ENCODE measurements around the gene KDSR. TPM values are rescaled to one million over a fixed set of nuclear protein-coding genes. Genes with fewer than 3 reads are reported as not detected.
"Not testable (repeated sequence)": the region's sequence is repeated elsewhere in the genome, so short reads cannot be mapped to it uniquely, and the experiment has no call there.

KDSR gene
- total RNA-seq, 1 experiment from 2014 or later, result 35.6 TPM

- no peak for DNase-seq (ENCODE audit: low read depth)
- in situ Hi-C loops (cut with HindIII; ENCODE audit: low pct_unique_long_range_greater_than_20kb, low sequenced_read_pairs), result no loop called here
These were observed 7.5 kb upstream of the KDSR start for GRCh38 chr18:63374540-63374939.

DNA sequence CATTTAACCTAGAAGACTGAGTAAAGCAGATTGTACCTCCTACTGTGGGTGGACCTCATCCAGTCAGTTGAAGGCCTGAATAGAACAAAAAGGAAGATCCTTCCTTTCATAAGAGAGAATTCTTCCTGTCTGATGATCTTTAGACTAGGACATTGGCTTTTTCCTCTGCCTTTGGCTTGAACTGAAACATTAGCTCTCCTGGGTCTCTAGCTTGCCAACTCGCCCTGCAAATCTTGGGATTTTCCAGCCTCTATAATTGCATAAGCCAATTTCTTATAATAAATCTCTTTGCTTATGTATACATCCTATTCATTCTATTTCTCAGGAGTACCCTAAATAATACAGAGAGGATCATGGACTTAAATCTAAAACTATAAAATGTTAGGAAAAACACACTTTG is 6.2 kb upstream of the KDSR start:
- DNase-seq (ENCODE audit: low read depth), result no peak
- in situ Hi-C loops (cut with HindIII; ENCODE audit: low pct_unique_long_range_greater_than_20kb, low sequenced_read_pairs), result no loop called here

DNA sequence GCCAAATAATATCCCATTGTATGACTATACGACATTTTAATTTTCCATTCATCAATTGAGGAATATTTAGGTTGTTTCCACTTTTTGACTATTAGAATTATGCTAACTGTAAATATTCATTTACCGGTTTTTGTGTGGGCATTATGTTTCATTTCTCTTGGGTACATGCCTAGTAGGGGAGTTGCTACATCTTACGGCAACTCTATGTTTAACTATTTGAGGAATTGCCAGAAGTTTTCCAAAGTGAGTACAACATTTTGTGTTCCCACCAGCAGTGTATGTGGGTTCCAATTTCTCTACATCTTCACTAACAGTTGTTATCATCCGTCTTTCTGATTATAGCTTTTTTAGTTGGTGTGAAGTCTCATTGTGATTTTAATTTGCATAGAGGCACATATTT is 1.6 kb upstream of the KDSR start:
- no peak for DNase-seq (ENCODE audit: low read depth)
- in situ Hi-C loops (cut with HindIII; ENCODE audit: low pct_unique_long_range_greater_than_20kb, low sequenced_read_pairs), result no loop called here

DNA sequence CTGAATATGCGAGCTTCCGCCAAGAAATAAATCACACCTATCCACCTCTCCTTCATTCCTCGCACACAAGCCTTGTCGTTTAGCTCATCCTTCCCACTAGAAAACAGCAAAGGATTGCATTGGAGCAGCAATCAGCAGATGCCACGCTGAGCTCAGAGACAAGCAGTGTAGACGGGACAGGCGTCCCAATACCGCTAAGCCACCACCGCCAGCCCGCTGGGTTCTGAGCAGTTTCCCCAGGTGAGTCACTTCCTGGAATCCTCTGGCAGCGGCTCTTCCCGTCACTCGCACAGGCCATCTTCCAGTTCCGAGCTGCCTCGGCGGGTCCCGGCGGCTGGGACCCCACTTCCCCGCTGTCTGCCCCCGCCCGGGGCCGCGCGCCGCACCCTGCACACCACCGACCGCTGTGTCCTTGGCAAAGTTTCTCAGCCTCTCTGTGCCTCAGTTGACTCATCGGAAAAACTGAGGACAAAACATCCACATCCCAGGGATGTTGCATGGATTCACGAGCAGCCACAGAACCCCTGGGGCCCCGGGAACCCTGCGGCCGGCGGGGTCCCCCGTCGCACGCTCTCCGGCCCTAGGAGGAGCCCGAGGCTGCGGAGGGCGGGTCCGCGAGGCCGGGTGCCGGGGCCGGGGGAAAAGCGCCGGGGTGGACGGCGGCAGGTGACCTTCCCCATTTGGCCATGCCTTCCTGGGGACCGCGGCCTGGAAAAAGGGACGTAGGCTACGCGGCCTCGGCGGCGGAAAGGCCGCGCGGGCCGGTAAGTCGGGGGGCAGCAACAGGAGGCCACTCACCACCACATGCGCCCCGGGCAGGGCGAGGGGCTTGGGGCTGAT is 573 bp downstream of the KDSR start:
- DNase-seq (ENCODE audit: low read depth), result peak; percentile 32
- in situ Hi-C loops (cut with HindIII; ENCODE audit: low pct_unique_long_range_greater_than_20kb, low sequenced_read_pairs), result no loop called here

DNA sequence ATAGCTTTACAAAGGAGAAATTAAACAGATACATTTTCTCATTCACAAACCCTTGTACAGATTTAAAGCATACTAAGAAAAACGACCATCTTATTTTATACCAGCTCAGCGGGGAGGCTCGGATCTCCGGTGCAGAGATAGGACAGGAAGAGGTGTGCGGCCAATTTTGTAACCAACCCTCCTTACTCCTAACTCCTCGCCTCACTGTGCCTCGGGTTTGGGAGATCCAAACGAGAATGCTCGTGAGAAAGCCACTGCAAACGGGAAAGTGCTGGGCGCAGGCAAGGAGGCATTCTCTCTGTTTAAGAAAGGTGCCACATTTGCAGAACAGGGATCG is 1.2 kb downstream of the KDSR start:
- in situ Hi-C loops (cut with HindIII; ENCODE audit: low pct_unique_long_range_greater_than_20kb, low sequenced_read_pairs), result no loop called here
- no peak for DNase-seq (ENCODE audit: low read depth)

DNA sequence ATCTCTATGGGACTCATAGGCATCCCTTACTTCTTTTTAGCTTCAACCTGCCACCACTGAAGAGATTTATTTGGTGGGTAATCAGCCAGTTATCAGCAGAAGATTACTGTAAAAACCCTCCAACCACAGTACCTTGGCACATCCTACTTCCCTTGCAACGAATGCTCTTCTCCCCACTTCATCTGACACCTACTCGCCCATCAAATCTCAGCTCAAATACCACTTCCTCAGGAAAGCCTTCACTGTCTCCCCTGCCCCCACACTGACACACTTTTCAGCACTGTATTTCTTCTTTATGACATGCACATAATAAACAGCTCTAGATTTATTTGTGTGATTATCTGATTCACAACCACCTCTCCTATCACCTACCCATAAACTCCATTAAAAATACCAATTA is 3.1 kb downstream of the KDSR start:
- in situ Hi-C loops (cut with HindIII; ENCODE audit: low pct_unique_long_range_greater_than_20kb, low sequenced_read_pairs), result no loop called here
- DNase-seq (ENCODE audit: low read depth), result no peak

- DNase-seq (ENCODE audit: low read depth); in situ Hi-C loops (cut with HindIII; ENCODE audit: low pct_unique_long_range_greater_than_20kb, low sequenced_read_pairs): not testable (repeated sequence)
These were observed 3.6 kb downstream of the KDSR start for GRCh38 chr18:63363420-63363819.

DNA sequence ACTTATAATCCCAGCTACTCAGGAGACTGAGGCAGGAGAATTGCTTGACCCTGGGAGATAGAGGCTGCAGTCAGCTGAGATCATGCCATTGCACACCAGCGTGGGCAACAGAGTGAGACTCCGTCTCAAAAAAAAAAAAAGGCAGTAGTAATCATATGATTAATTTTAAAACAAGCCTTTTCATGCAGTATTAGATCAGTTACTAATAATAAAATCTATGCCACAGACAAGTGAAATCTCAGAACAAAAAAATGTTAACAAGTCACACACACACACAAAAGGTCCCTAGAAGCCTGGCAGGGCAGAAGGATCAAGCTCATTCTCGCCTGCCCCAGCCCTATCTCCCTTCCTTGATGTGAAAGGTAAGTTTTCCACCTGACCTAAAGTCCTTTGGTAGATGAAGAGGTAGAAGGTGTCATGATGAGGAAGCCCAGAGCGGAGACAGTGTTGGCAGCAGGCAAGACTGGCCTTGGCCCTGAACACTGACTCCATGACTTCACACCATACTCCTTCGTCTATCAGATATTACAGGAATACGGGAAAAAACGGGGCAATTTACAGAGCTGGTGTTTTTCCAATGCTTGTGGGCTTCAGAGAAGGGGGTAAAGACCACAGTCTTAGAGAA is 10.6 kb downstream of the KDSR start:
- in situ Hi-C loops (cut with HindIII; ENCODE audit: low pct_unique_long_range_greater_than_20kb, low sequenced_read_pairs), result no loop called here
- no peak for DNase-seq (ENCODE audit: low read depth)

DNA sequence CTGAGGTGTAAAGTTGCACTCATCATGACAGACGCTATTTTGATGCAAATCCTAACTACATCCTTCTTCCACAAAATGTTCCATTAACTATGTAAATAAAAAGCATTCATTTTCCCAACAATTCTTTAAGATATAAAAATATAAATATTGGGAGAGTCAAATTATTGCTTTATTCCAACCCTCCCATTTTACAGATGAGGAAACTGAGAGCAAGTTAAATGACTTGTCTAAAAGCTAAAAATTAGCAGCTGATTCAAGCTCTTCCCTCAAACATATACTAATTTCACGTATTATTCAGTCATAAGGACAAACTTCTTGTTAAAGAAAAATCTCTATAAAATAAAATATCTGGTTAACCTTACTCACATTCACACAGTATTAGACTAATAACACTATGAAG is 16.8 kb downstream of the KDSR start:
- in situ Hi-C loops (cut with HindIII; ENCODE audit: low pct_unique_long_range_greater_than_20kb, low sequenced_read_pairs), result no loop called here
- no peak for DNase-seq (ENCODE audit: low read depth)

GRCh38 chr18:63348508-63349136 is 18.4 kb downstream of the KDSR start:
- in situ Hi-C loops (cut with HindIII; ENCODE audit: low pct_unique_long_range_greater_than_20kb, low sequenced_read_pairs), result no loop called here
- no peak for DNase-seq (ENCODE audit: low read depth)

DNA sequence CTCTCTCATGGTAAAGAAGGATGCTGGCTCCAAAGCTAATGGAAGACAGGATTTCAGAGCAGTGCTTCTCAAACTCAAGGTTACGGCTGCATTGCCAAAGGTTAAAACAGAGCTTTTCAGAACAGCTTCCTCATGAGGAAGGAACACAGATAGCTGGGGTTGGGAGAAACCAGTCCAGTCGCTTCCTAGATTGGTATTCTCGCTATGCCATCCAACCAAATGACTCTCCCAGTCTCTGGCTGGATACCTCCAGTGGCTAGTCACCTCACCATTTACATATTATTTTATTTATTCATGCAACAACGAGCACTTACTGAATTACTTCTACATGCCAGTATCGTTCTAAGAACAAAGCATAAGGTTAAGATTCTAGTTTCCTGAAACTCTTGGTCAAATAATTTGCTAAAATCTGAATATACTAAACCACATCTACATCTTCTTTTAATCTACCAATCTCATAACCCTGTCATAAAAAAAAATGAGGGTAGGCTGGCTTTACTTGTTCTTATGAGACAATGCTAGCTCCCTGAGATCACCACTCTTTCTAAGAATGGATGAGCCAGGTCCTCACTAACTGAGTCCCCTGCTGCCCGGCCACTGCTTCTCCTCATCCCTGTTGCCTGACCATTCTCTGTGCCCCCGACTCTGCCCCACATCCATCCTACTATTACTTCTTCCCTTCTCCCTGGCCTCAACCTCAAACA is 20.4 kb downstream of the KDSR start:
- in situ Hi-C loops (cut with HindIII; ENCODE audit: low pct_unique_long_range_greater_than_20kb, low sequenced_read_pairs), result no loop called here
- DNase-seq (ENCODE audit: low read depth), result no peak

GRCh38 chr18:63346031-63346430 is 21.0 kb downstream of the KDSR start:
- no peak for DNase-seq (ENCODE audit: low read depth)
- in situ Hi-C loops (cut with HindIII; ENCODE audit: low pct_unique_long_range_greater_than_20kb, low sequenced_read_pairs), result no loop called here

DNA sequence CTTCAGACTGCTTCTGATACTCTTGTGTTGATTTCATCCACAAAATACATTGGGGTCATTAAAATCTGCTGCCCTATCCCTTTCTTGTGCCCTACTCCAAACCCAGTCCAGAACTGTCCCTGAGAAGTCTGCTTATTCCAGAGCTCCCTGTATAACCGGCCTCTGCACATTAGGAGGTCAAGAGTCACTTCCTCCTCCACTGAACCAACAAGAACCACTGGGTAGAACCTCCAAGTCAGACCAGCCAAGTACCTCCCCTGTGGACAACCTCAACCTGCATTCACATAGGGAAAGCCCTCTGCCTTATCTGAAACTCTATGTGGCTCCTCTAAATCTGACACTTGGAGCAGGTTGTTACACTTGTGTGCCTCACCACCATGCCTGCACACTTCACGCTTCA is 22.1 kb downstream of the KDSR start:
- in situ Hi-C loops (cut with HindIII; ENCODE audit: low pct_unique_long_range_greater_than_20kb, low sequenced_read_pairs), result no loop called here
- DNase-seq (ENCODE audit: low read depth), result no peak

DNA sequence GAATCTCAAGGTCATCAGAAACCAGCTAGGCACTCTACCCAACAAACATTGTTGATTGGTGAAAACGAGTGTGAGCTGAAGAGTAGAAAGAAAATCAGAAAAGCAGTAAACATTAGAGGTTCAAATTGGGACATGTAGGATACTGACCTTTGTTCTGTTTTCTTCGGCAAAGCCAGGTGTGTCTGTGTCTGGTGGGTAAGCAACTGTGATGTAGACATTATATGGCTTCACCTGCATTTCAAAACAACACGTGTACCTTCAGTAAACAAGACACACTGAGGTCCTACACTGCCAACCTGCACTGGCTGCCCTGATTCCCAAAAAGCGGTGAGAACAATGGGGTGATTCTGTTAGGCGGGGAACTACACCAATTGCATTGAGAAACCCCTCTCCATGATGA is 22.7 kb downstream of the KDSR start:
- in situ Hi-C loops (cut with HindIII; ENCODE audit: low pct_unique_long_range_greater_than_20kb, low sequenced_read_pairs), result no loop called here
- DNase-seq (ENCODE audit: low read depth), result no peak

DNA sequence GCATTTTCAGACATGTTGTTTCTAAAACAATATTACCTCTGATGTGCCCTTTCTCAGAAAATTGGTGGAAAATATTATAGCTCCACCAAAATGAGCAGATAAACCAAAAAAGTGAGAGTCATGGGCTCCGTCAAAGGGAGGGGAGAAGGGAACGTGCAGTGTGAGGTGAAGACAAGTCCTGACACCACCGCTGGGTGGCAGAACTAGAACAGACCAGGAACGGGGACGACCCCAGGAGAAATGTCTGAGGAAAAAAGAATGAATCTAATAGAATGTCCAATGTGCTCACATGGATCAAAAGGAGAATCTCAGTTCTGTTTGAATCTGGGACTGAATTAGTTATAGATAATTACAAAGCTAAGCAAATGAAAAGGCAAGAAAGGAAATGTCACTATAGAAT is 24.8 kb downstream of the KDSR start:
- in situ Hi-C loops (cut with HindIII; ENCODE audit: low pct_unique_long_range_greater_than_20kb, low sequenced_read_pairs), result no loop called here

GRCh38 chr18:63339920-63340484 is 27.0 kb downstream of the KDSR start:
- no peak for DNase-seq (ENCODE audit: low read depth)
- in situ Hi-C loops (cut with HindIII; ENCODE audit: low pct_unique_long_range_greater_than_20kb, low sequenced_read_pairs), result no loop called here

More for the DNA sequence above, 24.8 kb downstream of the KDSR start:
- no peak for DNase-seq (ENCODE audit: low read depth)

DNA sequence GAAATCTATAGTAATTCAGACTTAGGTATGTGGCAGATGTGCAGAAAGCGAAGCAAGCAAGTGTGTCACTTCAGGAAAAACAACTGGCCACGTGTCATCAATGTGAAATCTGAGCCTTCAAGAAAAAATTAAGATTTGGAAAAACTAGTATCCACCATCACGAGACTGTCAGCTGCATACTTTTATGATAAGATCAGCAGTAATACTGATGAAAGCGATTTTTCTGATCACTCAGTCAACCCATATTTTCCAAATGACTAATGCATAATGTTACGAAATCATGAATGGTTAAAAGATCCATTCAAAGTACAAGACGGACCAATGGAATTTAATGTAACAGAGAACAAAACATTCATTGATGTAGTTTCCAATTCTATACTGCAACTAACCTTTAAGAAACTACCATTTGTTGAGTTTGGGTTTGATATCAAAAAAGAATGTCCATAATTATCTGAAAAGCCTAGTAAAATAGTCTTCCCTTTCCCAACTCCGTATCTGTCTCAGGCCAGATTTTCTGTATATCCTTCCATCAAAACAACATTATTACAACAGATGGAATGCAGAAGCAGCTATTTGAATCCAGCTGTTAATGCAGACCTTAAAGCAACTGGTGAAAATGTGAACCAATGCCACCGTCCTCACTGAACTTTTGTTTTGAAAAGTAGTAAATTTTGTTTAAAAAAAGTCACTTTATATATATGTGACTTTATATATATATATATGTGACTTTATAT is 30.5 kb downstream of the KDSR start:
- in situ Hi-C loops (cut with HindIII; ENCODE audit: low pct_unique_long_range_greater_than_20kb, low sequenced_read_pairs), result no loop called here
- peak; percentile 44 for DNase-seq (ENCODE audit: low read depth)

GRCh38 chr18:63331105-63331504 is 35.9 kb downstream of the KDSR start:
- DNase-seq (ENCODE audit: low read depth), result no peak

More at GRCh38 chr18:63331105-63331504, 35.9 kb downstream of the KDSR start:
- in situ Hi-C loops (cut with HindIII; ENCODE audit: low pct_unique_long_range_greater_than_20kb, low sequenced_read_pairs), result no loop called here

All from Caki2 (cell line).